Measurements from ENCODE around the gene FOCAD.
"Not testable (repeated sequence)": the region's sequence is repeated elsewhere in the genome, so short reads cannot be mapped to it uniquely, and the experiment has no call there.

FOCAD gene

DNA sequence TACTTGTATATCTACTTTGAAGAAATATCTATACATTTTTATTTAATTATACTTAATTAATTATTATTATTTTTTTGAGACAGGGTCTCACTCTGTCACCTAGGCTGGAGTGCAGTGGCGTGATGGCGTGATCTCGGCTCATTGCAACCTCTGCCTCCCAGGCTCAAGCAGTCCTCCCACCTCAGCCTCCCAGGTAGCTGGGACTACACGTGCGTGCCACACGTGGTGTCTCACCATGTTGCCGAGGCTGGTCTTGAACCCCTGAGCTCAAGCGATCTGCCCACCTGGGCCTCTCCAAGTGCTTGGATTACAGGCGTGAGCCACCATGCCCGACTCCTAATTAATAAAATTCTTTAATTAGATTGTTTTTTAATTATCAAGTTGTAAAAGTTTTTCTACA lies 10.5 kb upstream of the FOCAD start:
- DNase-seq (ENCODE audit: low spot score), result not testable (repeated sequence)

DNA sequence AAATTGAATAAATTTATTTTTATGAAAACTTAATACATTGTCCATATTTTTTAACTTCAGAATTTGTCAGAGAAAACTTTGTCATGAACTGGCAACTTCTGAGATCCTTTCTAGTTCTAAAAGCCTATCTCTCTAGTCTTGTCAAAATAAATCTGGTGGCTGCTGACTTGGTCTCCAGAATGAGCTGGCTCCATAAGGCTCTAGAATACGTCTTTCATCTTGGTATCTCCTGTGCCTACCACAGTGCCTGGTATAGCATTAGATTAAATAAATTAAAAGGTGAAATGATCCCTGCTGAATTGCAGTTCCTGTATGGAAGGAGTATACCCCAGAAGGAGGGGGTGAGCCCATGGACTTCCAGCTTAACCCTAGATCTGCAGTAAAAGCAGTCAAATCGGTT lies 2.6 kb upstream of the FOCAD start:
- no peak for DNase-seq (ENCODE audit: low spot score)

DNA sequence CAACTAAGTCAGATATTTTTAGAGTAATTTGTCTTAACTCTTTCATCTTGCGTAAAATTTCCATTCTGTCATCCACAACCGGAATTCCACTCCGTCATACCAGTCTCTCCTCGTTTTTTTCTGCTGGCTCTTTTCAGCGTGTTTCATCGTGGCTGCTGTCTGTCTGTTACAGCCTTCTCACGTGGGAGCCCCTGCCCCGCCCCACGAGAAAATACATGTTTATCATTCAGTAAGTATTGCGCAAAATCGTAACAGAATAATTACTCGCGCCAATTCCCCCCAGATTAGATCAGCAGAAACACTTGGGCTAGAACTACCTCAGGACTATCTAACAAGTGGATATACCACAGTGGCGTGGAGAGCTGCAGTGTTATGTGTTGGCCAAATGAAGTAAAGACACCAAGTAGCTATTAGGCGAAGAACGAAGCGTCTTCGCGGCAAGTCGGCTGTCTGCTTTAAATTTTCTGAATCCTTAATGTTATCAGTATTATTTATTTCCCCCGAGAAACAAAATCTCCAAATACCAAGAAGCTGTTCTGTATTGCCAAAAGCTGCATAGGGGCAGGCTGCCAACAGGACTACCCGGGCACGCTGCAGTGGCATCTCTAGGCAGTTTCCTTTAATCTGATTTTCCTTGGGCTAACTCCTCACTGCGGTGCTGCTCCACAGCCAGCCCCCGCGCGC lies 566 bp upstream of the FOCAD start:
- DNase-seq (ENCODE audit: low spot score), result peak; percentile 9

DNA sequence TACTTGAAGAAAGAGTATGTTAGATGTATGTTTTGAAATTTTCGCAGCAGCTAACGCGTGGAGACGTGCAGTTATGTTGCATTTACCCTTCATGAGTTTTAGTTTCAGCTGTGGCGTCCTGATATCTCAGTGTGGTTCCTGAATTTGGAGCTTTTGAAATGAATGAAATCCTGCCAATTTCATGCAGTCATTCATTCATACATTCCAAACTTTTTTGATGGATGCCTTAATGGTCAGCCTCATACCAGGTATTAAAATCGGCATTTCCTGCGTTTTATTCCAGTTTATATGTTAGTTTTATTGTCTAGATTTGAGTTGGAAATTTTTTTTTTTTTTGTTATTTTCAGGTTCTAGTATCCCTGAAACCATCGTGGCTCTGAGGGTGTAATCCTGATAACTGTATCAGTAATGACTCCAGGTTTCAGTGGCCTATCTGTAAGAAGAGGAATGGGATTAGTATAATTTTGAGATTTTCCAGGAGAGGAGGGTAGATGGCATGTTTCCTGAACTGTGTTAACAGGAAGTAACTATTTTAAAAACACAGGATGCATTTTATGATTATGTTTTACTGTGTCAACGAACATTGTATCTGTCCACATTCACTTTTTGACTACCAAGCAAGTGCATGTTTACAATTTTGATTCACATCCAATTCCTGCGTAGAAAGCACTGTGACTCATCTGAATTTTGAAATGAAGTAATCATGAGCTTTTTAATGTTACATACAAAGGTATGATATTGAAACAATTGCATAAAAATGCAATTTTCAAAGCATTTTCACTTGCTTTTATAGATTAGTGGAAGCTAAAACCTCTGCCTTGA lies 1.0 kb downstream of the FOCAD start:
- no peak for DNase-seq (ENCODE audit: low spot score)

DNA sequence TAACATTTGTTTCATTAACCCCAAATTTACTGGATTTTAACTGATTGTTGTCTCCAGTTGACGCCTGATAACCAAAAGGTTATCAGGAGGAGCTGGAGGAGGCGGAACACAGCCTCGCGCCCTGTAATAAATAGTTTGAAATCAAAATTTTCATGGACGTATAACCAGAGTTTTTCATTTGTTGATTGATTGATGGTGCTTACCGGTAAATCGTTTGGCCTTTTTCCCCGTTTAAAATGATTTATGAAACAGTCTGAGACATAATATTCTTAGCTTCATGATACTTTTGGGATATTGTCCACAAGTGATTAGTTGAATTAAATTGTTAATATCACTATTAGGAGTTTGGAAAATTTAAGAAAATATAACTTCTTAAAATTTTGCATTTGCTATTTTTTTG lies 1.7 kb downstream of the FOCAD start:
- no peak for DNase-seq (ENCODE audit: low spot score)

DNA sequence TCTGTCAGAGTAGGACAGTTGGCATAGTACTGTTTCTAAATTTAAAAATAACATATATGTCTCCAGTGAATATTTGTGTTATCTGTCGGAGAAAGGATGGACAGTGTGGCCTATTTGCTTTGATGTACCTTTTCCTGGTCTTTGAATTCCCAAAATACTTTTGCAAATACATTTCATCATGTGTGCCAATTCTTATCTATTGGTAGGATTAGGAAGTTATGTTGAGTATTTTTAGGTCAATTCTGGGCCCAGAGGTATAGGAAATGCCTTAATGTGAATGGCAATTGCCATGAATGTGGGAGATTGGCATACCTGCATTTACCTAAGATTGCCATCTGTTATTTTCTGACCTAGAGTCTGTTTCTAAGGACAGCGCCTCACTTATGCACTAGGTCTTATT lies 5.8 kb downstream of the FOCAD start:
- DNase-seq (ENCODE audit: low spot score), result no peak

DNA sequence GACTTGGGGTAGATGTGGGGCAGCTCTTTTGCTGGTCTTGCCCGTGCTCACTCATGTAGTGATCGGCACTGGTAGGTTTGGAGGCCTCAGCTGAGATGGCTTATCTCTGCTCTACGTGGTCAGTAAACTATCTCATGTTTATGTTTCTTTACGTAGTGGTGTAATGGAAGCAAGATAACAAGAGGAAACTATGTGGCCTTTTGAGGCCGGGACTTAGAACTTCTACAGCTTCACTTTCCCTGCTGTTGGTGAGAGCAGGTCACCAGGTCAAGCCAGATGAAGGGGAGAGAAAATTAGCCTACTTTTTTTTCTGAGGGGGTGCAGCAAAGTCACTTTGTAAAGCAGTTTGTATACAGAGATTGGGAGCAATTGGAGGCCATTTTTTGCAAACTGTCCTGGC lies 8.5 kb downstream of the FOCAD start:
- no peak for DNase-seq (ENCODE audit: low spot score)

DNA sequence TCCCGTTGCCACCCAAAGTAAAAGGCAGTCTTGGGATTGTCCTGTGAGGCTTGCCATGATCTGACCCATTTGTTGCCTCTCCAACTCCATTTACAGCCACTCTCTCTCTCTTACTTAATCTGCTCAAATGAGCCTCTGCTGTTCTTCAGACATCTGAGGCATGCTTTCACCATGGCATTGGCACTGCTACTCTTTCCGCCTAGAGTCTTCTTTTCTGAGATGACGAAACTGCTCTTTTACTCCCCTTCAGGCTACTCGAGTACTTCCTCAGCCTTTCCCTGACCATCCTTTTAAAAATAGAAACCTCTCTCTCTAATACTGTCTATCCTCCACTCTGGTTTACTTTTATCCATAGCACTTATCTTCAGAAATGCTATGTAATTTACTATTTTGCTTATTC lies 9.0 kb downstream of the FOCAD start:
- no peak for DNase-seq (ENCODE audit: low spot score)

DNA sequence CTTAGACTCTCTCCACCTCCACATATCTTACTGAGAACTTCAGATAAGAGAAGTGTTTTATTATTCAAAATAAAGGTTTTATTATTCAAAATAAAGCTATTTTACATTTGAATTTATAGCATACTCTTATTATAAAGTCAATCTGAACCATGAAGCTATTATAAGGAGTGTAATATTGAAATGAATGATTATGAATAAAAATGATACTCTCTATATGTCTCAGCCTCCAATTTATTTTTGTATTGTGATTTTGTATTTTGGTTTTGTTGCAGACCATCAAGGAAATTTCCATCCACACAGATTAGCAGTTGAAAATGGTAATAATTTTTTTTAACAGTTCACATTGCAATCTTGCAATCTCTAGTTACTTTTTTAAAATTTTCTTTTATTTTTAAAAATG lies 10.2 kb downstream of the FOCAD start:
- no peak for DNase-seq (ENCODE audit: low spot score)

DNA sequence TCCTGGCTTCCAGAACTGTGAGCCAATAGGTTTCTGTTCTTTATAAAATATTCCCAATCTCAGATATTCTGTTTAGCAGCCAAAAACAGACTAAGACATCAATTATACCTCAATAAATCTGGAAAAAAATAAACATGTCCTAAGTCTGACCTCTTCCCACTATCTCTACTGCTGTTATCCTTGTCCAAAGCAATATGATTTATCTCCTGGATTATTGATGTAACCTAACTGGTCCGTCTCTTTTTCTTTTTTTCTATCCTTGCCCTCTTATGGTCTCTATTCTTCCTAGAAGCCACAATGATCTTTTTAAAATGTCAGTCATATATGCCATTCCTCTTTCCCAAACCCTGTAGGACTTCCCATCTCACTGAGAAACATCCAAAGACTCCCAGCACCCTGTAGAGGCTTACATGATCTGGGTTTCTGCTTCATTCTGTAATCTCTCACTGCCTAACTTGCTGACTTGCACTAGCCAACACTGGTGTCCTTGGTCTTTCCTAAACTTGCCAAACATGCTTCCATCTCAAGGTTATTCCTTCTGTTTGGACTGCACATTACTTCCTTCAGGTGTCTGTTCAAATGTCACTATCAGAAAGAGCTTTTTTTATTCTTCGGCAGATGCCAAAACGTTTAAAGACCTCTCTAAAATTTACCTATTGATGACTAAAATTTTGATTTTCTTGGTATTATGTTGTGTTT lies 13.1 kb downstream of the FOCAD start:
- no peak for DNase-seq (ENCODE audit: low spot score)

DNA sequence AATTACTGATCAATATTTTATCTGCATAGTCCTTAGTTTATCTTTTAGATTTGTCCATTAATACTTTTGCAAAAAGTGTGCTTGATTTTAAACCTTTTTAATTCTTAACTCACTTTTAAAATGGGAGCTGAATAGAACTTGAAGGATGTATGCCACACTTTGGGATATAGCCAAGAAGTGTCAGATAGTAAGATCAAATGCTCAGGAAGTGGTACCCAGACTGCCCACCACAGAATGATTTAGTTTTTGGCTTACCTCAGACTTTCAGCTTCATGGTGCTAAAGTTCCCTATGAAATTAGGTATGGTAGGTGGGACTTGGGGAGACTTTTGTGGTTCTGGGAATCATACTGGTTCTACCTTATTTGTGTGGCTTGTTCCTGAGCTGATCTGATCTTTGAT lies 14.7 kb downstream of the FOCAD start:
- DNase-seq (ENCODE audit: low spot score), result no peak

DNA sequence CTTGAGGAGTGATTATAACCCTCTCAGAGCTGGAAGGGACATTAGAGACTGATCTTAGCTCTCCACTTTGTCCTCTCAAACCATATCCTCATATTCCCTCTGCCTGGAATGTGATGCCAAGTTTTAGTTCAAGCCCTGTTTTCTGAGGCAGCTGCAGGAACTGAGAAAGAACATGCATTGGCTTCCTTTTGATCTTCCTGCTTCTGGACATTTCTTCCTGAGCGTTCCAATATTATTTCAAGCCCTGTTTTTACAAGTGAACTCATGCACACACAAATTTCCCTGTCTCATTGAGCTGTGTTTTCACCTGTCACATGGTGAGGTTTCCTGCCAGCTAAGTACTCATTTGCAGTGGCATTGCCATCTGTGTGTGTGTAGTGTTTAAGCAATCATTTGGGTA lies 17.0 kb downstream of the FOCAD start:
- DNase-seq (ENCODE audit: low spot score), result no peak

DNA sequence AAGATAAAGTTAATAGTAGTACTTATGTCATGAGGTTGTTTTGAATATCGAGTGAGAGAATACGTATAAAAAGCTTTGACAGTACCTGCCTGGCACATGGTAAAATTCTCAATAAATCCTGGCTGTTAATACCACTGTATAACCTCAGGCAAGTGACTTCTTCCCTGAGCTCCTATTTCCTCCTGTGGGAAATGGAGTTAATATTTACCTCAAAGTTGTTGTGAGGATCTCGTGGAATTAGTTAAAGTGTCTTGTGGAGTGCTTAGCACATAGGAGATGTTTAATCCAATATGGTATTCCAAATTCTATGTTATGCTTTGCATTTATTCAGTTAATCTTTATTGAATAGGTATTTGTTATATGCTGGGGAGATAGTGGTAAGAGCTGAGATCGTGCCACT lies 18.5 kb downstream of the FOCAD start:
- no peak for DNase-seq (ENCODE audit: low spot score)

DNA sequence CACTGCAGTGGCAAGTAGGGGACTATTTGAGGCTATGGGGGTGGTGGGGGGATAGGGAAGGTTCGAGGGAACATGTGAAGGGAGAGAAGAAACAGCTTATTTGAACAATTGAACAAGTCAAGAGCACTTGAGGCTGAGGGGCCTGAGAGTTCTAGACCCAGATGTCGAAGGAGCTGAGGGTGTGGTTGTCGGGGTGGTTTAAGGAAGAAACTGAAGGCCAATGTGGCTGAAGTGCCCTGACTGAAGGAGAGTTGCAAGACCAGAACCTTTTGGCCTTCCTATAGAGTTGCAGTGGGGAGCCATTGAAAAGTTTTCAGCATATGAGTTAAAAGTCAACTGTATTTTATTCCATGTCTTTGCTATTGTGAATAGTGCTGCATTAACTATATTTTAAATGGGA lies 19.1 kb downstream of the FOCAD start:
- DNase-seq (ENCODE audit: low spot score), result no peak

DNA sequence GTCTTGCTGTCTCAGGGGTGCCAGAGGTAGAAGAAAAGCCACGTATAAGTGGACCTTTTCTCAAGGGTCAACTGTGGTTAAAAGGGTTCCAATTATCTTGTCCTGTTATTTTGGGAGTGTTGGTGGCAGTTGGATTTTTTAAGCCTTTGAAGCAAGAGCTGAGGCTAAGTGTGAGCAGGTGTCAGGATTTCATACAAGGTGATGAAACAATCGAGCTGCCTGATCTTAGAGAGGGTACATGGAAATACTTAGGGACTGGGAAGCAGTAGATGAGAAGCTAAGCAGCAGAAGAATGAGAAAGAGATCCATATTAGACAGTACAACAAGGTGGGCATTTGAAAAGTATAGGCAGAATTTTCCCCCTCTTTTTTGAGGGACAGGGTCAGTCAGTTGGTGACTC lies 23.6 kb downstream of the FOCAD start:
- DNase-seq (ENCODE audit: low spot score), result no peak

DNA sequence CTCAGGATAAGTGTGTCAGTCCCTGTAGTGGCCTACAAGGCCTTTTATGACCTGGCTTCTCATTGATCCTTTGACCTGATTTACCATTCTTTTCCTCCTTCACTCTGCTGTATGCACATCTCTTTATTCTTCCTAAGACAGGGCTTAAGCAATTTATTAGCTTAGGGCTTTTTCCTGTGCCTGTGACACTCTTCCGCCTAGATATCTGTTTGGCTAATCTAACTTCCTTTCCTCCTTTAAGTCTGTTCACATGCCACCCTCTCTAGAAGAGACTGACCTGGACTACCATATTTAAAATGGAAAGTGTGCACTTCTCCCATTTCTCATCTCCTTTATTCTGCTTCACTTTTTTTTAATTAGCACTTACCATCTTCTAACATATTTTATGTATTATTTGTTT lies 29.1 kb downstream of the FOCAD start:
- no peak for DNase-seq (ENCODE audit: low spot score)

DNA sequence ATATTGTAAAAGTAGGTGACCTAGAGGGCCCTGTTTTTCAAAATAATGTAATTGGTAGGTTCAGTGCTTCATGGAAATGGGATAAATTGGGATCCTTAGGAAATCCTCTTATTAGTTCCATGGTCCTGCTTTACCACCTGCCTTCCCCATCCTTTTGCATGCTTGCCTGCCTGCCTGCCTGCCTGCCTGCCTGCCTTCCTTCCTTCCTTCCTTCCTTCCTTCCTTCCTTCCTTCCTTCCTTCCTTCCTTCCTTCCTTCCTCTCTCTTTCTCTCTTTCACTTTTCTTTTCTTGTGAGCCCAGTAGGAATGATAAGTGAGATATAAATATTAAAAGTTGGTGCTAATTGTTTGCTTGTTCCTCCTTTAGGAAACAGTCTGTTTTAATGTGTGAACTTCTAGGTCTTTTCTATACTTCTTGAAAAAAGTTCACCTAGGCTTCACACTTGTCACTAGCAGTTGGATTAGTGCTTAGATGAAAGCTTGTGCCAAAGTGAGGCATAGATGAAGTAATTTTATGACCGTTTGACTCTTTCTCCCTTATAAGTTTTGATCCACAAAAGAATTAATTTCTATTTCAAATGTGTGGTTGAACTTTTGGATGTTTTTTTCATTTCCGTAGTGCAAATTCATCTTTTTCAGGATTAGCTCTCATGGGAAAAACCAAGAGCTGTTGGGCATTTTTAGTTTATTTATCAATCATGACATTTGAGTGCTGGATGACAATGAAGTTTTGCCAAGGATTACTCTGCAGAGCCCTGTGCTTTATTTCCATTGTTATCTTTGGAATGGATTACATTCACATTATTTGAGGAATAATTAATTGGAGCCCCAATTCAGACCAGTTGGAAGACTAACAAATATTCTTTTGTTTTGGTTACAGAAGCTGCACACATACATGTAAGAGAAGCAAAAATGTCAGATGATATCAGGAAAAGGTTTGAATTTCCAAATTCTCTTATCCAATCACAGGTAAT lies 30.7 kb downstream of the FOCAD start:
- no peak for DNase-seq (ENCODE audit: low spot score)

DNA sequence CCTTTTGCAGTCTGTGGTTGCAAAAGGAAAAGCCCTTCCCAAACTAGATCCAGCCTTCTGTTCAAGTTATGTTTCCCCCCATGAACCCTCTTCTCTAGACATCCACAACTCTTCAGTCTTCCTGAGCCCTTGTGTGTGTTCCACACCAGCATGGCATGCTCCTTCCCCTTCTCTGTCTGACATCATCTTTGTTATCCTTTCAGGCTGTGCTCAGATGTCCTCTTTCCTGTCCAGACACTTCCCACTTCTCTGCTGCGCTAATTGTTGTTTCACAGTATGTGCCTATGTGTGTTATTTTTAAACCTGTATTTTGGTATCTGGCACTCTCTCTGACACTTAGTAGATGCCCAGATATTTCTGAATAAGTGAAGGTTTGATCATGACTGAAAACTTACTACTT lies 38.2 kb downstream of the FOCAD start:
- no peak for DNase-seq (ENCODE audit: low spot score)

DNA sequence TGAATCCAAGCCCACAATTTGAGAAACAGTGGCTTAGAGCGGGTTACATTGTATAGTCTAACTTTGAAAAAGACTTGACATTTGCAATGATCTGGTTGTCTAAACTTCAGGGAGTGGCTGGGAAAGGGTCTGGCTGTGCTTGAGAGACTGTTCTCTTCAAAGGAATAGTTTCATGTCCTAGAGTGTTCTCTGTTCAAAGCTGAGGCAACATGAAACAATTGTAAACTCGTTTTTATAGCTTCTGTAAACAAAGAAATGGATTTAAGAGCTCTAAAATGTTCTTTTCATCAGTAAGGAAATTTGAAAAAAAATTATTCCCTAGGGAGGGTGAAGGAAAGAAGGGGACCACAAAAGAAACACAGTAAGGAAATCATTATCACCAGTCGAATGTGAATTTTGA lies 41.6 kb downstream of the FOCAD start:
- DNase-seq (ENCODE audit: low spot score), result no peak

DNA sequence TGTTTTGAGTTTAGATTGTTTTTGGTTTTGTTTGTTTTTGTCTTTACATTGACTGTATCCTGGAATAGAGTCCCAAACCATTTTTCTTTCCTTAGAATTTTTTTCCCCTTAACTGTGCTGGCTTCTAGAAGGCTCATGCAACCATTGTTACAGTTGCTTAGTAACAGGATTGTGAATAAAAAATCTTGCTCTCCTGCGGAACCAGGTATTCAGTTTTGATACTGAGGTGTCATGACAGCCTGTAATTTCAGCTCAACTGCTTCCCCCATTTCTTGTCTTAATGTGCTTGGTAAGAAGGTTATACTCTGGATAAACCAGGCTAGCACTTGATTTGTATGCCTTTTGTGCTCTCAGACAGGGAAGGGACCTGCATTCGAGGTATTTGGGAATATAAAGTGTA lies 42.1 kb downstream of the FOCAD start:
- DNase-seq (ENCODE audit: low spot score), result no peak

DNA sequence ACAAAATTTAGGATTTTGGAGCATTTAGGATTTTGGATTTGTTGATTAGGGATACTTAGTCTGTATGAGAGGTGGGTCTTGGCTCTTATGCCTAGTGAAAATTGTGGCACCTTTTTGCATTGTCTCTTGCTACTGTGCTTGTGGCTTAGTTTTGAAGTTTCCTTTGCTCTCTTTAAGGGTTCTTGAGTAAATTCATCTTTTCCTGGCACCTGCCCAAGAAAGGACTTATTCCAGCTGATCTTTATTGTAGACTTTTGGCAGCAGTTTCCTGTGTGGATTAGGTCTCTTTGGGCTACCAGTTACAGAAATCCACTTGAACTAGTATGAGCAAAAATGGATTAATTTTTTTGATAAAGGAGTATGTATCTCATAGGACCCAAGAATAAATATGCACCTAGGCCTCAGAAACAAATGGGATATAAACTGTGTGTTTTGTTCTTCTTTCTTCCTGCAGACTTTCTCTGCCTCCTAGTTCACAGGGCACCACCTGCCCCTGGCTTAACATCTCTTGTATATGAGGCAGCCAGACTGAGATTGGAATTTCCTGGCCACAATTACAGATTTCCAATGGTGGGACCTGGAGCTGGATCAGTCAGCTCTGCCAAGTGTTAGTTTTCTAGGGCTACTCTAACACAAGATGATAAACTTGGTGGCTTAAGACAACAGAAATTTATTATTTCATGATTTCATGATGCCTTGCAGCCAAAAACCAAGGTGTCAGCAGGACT lies 44.6 kb downstream of the FOCAD start:
- no peak for DNase-seq (ENCODE audit: low spot score)

All from CD4-positive, alpha-beta T cell treated with Interleukin-6 at 100 ng/mL for 8 hours (primary cell).